NCI-H187 treated with DMSO at 0.1 percent for 48 hours (cell line): Measurements from ENCODE around the gene CMIP.
"Not testable (repeated sequence)": the region's sequence is repeated elsewhere in the genome, so short reads cannot be mapped to it uniquely, and the experiment has no call there.

ENCODE experiments used
- DNase-seq: peaks from one replicate; lab custom pipeline; 2025; lab: John Stamatoyannopoulos, UW

Gene CMIP

DNA sequence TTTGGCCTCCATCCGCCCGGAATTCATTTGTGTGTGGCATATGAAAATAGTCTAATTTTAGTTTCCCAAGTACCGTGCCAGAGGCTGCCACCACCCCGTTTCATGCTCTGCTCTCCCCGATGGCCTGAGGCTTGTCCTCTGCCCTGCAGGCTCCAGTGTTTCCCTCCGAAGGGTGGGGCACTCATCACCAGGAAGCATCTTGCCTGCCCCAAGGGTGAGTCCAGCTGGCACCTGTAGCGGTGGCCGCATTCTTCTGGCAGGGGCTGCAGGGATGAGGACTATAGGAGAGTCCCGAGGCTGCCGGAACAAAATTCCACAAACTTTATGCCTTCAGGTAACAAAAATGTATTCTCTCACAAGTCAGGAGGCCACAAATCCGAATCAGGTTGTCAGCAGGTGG, 23.1 kb upstream of the CMIP start:
- no peak for DNase-seq

DNA sequence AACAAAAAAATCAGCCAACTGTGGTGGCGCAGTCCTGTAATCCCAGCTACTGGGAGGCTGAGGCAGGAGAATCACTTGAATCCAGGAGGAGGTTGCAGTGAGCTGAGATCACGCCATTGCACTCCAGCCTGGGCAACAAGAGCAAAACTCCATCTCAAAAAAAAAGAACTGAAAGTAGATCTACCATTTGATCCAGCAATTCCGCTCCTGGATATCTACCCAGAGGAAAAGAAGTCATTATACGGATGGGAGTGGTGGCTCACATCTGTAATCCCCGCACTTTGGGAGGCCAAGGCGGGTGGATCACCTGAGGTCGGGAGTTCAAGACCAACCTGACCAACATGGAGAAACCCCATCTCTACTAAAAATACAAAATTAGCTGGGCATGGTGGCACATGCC, 22.5 kb upstream of the CMIP start:
- DNase-seq = not testable (repeated sequence)

DNA sequence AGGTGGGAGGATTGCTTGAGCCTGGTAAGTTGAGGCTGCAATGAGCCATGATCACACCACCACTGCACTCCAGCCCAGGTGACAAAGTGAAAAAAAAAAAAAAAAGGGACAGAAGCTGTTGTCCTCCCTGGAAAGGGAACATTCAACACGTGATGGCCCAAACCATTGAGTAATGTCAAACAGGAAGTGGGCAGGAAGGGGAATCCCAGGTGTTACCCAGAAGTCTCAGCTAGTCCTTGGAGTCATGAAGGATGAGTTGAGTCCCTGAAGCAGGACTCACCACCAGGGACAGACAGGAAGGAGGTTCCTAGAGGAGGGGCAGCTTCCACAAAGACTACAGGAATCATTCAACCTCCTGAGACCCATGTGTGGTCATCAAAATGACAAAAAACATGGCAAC, 19.8 kb upstream of the CMIP start:
- DNase-seq = no peak

DNA sequence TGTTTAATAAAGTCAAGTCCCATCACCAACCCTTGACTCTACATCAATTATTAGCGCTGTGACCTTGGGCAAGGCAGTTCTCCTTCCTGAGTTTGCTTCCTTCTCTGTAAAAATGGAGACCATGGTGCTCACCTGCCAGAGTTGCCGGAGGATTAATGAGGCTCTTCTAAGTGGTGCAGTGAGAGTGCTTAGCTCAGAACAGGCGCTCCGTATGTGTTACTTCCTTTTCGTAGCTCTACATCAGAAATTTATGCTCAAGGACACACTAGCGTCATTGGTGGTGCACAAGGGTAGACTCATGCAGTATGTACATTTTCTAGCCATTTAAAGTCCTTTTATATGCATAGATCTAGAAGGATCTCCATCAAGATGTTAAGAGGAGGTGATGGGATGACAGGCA, 17.4 kb upstream of the CMIP start:
- DNase-seq = peak; percentile 54

- no peak for DNase-seq
Measured at GRCh38 chr16:81429045-81429521, 15.5 kb upstream of the CMIP start.

- no peak for DNase-seq
Measured at GRCh38 chr16:81431554-81432353, 12.9 kb upstream of the CMIP start.

DNA sequence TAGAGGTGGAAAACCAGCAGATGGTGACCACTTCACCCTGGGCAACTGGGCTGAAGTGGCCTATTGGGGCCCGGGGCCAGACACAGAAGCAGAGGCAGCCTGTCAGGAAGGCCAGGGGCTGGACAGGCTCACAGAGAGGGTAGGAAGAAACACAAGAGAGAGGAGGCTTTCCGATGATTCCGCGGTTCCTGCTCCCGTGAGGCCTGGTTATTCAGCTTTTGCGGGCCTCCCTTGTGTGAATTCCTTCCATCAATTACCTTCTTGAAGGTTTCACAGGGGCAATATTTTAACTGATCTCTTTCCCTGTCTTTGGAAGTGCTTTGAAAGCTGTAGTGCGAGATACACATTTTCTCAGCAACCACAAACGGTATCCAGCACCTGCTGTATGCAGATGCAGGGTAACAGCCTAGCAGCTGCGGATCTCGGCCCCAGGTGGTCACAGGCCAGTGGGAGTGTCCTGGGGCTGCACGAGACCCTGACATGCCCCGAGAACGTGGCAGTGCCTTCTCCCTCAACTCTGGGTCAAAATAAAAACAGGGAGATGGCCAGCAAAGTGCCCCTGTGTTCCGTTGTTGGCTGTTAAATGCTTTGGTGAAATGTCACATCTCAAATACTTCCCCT, 11.6 kb upstream of the CMIP start:
- DNase-seq = no peak

DNA sequence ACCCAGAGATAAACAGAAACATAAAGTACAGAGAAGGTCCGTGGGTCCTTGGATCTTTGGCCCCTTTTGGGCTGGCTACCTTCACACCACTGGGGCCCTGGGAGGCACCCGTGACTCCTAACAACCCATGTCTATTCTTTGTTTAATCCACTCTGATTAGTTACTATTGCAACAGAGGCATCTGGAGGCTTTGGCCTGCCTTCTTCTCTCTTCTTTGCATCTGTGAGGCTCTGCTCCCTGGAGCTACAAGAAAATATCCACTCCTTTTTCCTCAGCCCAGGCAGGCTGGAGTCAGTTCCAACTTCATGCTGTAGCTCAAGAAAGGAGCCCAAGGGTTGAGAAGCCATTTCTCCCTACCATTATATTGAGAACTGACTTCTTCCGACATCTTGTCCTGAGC, 9.5 kb upstream of the CMIP start:
- DNase-seq = no peak

- no peak for DNase-seq
Measured at GRCh38 chr16:81435567-81435966, 9.0 kb upstream of the CMIP start.

- DNase-seq = no peak
Measured at GRCh38 chr16:81436386-81436785, 8.2 kb upstream of the CMIP start.

DNA sequence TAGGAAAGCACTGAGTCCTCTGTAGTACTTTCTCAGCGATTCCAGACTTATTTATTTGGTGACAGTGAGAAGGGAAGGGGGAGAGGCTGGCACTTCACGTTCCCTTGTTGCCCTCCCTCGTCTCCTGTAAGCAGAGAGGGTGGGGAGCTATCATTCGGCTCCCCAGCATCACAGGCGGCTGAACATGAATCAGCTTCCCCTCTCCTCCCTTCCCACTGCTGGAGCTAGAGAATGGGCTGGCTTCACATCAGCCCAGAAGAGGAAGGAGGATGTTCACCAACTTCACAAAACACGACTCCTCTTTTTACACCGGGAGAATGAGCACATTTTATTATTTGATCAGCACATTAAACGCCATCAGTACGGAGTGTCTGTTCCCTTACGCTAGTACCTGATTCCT, 6.7 kb upstream of the CMIP start:
- DNase-seq = no peak

- DNase-seq = no peak
Measured at GRCh38 chr16:81440888-81441761, 3.5 kb upstream of the CMIP start.

DNA sequence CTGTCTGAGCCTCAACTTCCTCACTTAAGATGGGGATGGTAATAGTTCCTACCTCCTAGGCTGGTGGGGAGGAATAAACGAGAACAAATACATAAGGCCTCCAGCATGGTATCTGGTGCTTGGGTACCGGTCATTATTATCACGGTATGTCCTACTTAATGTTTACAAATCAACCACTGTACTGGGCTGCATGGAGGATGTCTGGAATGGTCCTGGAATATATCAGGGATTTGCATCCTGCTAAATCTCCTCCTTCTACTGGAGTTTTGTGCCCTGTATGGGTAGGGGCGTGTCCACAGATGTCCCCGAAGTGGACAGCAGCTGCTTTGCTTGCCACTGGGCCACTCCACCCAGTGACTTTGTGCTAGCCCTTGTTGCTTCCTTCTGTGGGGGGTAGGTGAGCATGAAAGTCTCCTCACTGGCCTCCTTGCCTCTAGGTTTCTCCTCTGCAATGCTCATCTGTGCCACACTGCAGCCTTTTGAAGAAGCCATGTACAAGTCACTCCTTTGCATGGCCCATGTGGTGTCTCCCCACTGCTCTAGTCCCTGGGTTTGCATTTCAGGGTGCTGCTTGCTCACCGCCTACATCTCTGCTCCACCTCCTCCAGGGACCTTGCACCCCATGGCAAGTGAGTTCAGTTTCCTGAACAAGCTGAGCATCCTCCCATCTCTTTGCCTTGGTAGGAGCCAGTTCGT, 2.2 kb upstream of the CMIP start:
- no peak for DNase-seq

DNA sequence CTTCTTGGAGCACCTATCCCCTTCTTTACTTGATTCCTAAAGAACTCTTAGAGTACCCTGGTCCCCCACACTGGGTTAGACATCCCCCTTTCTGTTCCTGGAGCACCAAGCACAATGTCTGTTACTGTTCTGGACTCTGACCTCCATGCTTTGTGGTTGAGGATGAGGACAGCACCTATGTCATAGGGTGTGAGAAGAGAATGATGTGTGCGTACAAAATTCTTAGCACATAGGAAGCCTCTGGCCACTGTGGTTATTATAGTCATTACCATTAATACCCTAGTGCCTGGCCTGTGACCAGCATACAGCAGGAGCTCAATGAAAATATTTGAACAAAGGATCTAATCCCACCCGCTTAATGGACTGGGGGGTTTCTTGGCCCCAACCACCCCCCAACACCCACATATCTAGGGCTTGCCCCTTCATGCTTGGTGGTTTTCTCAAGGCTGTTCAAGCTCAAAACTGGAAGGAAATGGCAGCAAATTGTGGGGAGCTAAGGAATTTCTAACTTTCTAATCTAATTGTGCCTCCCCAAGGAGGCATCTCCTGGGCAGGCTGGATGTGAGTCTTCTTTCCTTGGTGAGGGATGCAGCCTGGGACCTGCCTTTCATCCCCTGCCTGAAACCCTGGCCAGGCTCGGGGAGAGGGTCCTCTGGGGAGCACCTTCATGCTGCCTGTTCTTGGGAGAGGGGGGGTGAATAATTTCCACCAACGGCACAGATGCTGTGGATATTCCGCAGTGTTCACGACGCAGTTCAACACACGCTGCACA, 1.5 kb upstream of the CMIP start:
- DNase-seq = no peak

GRCh38 chr16:81443688-81444447, 740 bp upstream of the CMIP start:
- DNase-seq = no peak

GRCh38 chr16:81445143-81445961, 744 bp downstream of the CMIP start:
- DNase-seq = no peak

GRCh38 chr16:81445966-81446906, 1.6 kb downstream of the CMIP start:
- no peak for DNase-seq

- no peak for DNase-seq
Measured at GRCh38 chr16:81446907-81447268, 2.3 kb downstream of the CMIP start.
